CD1c-positive myeloid dendritic cell (primary cell): ENCODE data around the gene AKAP13.
"Not testable (repeated sequence)": the region's sequence is repeated elsewhere in the genome, so short reads cannot be mapped to it uniquely, and the experiment has no call there.

Source experiments
- DNase-seq: peaks from one replicate; pipeline ENCODE4 v3.0.0-alpha.2; 2016; ENCODE audit errors: extremely low spot score

The AKAP13 gene

GRCh38 chr15:85564686-85565085 lies 184.3 kb downstream of the AKAP13 start:
- no peak for DNase-seq

DNA sequence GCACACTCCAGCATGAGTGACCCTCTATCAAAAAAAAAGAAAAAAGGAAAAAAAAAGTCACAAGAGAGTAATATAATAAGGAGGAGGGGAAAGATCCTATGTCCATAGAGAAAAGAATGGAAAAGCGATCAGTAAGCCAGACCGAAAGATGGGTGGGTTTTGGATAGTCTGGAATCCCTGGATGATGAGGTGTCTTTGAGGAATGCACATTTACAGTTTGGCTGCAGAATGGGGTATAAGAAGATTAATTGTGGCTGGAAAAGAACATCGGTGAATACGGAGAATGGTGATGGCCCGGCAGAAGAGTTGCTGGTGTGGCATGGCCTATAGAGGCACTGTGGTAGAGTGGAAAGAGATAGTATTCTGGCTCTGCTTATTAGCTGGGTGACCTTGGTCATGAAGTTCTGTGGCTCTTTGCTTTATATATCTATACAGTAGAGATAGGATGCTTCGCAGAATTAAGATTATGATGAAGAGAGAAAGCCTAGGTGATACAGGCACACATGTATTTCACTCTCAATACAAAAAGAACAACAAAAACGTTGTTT lies 187.9 kb downstream of the AKAP13 start:
- no peak for DNase-seq

- peak; percentile 66 for DNase-seq
Measured at GRCh38 chr15:85570336-85570735, 189.9 kb downstream of the AKAP13 start.

DNA sequence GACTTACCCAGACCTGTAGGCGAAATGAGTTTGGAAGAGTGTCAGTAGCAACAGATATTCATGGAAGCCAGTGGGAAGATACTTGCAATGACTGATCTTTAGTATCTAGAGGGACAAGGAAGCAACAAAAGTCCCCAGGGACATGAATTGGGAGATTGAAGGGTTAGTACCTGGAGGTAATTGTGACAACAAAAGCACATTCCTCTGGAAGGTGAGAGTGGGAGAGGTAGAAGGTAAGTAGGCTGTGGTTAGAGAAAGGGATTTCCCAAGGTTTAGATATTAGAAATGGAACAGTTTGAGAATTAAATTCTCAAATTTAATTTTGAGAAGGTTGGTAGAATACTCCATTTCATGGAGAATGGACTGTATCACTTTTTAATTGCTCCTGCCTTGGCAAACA lies 191.4 kb downstream of the AKAP13 start:
- no peak for DNase-seq

- no peak for DNase-seq
Measured at GRCh38 chr15:85576392-85576791, 196.0 kb downstream of the AKAP13 start.

DNA sequence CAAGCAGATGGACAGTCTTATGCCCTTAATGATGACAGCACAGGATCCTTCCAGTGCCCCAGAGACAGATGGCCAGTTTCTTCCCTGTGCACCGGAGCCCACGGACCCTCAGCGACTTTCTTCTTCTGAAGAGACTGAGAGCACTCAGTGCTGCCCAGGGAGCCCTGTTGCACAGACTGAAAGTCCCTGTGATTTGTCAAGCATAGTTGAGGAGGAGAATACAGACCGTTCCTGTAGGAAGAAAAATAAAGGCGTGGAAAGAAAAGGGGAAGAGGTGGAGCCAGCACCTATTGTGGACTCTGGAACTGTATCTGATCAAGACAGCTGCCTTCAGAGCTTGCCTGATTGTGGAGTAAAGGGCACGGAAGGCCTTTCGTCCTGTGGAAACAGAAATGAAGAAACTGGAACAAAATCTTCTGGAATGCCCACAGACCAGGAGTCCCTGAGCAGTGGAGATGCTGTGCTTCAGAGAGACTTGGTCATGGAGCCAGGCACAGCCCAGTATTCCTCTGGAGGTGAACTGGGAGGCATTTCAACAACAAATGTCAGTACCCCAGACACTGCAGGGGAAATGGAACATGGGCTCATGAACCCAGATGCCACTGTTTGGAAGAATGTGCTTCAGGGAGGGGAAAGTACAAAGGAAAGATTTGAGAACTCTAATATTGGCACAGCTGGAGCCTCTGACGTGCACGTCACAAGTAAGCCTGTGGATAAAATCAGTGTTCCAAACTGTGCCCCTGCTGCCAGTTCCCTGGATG lies 198.7 kb downstream of the AKAP13 start:
- peak; percentile 84 for DNase-seq

DNA sequence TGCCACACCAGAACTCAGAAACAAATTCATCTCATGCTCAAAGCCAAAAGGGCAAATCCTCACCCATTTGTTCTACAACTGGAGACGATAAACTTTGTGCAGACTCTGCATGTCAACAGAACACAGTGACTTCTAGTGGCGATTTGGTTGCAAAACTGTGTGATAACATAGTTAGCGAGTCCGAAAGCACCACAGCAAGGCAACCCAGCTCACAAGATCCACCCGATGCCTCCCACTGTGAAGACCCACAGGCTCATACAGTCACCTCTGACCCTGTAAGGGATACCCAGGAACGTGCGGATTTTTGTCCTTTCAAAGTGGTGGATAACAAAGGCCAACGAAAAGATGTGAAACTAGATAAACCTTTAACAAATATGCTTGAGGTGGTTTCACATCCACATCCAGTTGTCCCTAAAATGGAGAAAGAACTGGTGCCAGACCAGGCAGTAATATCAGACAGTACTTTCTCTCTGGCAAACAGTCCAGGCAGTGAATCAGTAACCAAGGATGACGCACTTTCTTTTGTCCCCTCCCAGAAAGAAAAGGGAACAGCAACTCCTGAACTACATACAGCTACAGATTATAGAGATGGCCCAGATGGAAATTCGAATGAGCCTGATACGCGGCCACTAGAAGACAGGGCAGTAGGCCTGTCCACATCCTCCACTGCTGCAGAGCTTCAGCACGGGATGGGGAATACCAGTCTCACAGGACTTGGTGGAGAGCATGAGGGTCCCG lies 199.7 kb downstream of the AKAP13 start:
- peak; percentile 94 for DNase-seq

DNA sequence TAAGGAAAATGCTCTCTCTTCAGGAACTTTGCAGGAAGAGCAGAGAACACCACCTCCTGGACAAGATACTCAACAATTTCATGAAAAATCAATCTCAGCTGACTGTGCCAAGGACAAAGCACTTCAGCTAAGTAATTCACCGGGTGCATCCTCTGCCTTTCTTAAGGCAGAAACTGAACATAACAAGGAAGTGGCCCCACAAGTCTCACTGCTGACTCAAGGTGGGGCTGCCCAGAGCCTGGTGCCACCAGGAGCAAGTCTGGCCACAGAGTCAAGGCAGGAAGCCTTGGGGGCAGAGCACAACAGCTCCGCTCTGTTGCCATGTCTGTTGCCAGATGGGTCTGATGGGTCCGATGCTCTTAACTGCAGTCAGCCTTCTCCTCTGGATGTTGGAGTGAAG lies 200.5 kb downstream of the AKAP13 start:
- DNase-seq = peak; percentile 84

DNA sequence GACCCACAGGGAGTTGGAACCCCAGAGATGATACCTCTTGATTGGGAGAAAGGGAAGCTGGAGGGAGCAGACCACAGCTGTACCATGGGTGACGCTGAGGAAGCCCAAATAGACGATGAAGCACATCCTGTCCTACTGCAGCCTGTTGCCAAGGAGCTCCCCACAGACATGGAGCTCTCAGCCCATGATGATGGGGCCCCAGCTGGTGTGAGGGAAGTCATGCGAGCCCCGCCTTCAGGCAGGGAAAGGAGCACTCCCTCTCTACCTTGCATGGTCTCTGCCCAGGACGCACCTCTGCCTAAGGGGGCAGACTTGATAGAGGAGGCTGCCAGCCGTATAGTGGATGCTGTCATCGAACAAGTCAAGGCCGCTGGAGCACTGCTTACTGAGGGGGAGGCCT lies 201.1 kb downstream of the AKAP13 start:
- DNase-seq = peak; percentile 80

- peak; percentile 87 for DNase-seq
Measured at GRCh38 chr15:85582131-85583079, 202.0 kb downstream of the AKAP13 start.

DNA sequence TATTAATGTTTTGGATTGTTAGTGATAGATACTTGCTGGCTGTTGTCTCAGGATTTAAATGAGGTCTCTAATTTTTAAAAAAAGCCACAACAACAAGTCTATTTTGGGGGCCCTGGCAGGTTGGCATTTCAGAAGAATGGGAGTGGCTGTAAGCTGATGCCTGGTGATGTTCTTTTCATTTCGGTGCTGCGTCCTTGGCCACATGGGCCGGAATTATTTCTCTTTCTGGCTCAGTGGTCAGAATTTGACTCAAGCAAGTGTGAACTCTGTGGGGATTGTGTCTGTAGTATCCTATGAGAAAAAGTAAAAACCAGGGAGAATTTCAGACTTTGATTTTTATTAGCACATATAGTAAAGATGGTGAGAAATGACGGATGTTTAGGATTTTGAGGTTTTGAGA lies 203.0 kb downstream of the AKAP13 start:
- peak; percentile 49 for DNase-seq

DNA sequence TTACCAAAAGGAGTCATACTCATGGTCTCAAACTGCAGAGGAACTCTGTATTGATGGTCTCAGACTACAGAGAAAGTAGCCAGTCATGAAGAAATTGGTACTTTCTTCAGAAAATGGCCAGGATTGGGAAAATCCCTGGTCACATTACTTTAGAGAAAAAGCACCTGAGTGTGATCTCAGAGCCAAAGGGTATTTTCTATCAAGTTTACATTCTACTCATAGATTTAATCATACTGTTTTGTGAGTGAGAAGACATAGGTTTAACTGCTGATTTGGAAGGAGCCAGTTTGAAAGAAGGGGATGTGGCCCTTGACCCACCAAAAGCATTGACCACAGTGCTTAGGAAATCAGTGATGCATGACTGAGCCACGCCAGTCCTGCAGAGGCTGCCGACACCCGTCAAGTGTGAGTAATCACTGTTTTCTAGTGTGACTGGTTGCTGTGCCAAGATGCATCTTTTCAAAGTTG lies 203.6 kb downstream of the AKAP13 start:
- DNase-seq = peak; percentile 90

DNA sequence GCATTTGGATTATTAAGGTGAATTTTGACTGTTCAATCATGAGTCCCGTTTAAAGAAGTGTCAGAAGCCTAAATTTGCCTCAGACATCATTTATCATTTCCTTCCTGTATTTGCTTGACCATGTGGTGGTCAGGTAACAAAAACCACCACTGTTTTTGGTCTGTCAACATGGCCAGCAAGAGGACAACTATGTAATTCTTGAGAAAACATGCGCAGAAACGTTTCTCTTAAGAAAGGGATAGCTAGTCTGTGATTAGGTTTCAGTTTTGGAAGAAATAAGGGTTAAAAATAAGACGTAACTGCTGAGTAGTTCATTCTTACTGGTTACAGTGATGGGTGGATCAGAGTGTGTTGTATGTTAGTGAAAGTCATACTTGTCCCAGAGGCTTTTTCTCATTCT lies 204.5 kb downstream of the AKAP13 start:
- peak; percentile 54 for DNase-seq

DNA sequence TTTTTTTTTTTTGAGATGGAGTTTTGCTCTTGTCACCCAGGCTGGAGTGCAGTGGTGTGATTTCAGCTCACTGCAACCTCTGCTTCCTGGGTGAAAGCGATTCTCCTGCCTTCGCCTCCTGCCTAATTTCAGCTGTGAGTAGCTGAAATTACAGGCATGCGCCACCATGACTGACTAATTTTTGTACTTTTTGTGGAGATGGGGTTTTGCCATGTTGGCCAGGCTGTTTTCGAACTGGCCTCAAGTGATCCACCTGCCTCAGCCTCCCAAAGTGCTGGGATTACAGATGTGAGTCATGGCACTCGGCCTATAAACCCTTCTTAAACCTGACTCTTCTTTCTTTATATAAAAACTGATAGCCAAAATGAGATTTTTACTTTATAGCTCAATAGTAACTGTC lies 205.8 kb downstream of the AKAP13 start:
- not testable (repeated sequence) for DNase-seq

DNA sequence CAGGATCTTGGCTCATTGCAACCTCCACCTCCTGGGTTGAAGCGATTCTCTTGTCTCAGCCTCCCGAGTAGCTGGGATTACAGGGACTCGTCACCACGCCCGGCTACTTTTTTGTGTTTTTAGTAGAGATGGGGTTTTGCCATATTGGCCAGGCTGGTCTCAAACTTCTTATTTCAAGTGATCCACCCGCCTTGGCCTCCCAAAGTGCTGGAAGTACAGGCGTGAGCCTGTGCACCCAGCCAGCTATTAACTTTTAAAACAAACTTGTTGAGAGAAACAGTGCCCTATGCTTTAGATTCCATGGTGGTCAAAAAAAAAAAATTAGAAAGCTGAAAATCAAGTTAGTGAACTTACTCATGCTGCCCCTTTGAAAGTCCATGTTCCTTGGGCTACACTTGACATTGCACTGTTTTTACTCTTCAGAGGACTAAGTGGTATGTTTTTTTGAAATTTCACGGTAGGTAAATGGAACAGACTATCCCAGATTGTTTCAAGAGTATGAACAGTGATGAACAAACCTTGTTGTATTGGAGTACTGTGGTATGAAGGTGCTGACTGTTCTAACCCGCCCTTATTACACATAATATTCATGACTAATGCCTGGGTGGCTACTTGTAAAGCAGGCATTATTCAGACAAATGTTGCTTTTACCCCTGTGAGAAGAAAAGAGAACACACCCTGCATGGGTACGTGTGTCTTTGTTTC lies 207.5 kb downstream of the AKAP13 start:
- peak; percentile 52 for DNase-seq

DNA sequence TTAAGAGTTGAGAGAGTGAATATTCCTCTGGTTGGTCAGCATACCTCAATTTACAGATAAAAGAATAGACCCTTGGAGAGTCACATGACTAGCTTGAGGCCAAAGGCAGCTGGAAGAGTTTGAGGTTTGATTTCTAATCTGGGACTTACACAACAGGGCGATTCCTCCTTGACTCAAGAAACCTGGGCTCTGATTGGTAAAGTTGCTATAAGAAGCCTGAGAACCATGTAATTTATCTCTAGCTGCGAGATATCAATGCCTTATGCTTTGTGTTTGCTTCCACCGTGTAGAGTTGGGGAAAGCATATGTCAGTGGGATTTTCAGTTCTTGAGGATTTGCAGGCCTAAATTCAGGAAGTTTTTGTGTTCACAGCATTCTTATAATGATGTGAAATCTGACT lies 208.3 kb downstream of the AKAP13 start:
- DNase-seq = peak; percentile 21

DNA sequence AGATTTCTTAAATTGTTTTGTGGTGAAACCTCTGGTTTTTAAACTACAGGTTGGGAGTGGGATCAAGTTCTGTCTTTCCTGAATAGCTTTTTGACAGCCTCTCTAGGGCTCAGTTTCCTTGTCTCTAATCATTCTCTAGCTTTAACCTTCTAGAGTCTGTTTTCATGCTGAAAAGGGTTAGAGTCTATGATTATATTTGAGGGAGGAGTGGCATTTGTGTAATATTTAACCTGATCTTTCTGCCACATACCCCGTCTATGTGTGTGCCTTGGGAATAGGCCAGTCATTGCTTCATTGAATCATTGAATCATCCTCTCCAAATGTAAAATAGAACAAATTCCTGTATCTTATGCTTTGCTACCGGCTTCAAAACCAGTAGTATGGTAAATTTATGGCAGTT lies 209.4 kb downstream of the AKAP13 start:
- no peak for DNase-seq

GRCh38 chr15:85591622-85592021 lies 211.2 kb downstream of the AKAP13 start:
- no peak for DNase-seq

DNA sequence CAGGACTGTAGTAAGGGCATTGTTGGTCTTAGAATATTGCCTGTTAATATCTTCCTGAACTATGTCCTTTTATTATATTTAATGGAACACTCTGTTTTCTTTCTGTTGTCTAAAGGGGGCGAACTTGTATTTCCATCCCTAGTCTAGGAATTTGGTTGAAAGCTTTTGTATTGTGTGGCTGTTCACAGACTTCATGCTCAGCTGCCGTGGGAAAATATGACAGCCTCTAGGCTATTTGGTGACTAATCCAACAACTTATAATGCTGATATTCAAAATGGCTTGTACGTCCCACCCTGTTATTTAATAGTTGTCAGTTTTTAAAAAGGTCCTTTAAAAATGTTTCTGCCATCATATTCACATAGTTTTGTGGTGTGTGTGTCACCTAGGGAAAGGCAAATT lies 211.7 kb downstream of the AKAP13 start:
- no peak for DNase-seq

DNA sequence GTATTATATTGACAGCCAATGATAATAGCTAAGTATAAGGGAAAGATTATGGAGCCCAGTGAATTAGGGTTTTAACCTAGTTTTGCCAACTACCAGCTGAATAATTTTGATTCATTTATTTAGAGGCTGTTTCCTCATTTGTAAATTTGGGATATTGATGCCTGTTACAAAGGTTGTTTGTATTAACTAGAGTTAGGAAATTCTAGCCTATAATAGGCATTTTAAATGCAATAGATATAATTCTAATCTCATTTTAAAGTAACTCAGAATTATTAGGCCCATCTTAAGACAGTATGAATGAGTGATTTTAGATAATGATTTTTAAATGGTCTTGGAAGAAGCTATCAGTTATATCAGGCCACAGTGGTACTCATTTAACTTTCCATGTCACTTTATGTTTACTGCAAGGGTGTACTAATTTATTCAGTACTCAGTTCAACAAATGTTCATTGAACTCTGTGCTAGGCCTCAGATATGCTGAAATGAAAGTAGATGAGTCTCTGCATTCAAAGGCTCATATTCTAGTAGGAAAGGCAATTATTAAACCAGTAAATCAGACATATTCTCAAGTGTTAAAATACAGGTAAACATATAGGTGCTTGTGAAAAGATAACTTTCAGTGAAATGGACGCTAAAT lies 213.5 kb downstream of the AKAP13 start:
- DNase-seq = no peak
